ENCODE data around the gene PP2D1. TPM values are rescaled to one million over a fixed set of nuclear protein-coding genes. Genes with fewer than 3 reads are reported as not detected.
"Not testable (repeated sequence)": the region's sequence is repeated elsewhere in the genome, so short reads cannot be mapped to it uniquely, and the experiment has no call there.

PP2D1 gene
- total RNA-seq, 4 donors from 2014 or later = not detected

GRCh38 chr3:20039466-20039764, 27.4 kb upstream of the PP2D1 start:
- H3K27ac ChIP-seq = peak overlapping the region; percentile 90

GRCh38 chr3:20038699-20039465, 26.8 kb upstream of the PP2D1 start:
- Histone ChIP-seq H3K9me3 (no peaks in the 10 kb centered on the region), H3K4me1 (peaks cover 39% of the 10 kb centered on the region), H3K36me3 (no peaks in the 10 kb centered on the region), H3K4me3 (peak overlapping the region; percentile 92), H3K27ac (peak overlapping the region; percentile 90), H3K27me3 (no peaks in the 10 kb centered on the region)
- no peak for DNase-seq (ENCODE audit: low spot score in 2 of 2)
- TF ChIP-seq EP300 (IDR thresholded peaks at IDR 0.05) (no peak), CTCF (IDR thresholded peaks at IDR 0.05) (no peak), POLR2AphosphoS5 (IDR thresholded peaks at IDR 0.05) (no peak), POLR2A (IDR thresholded peaks at IDR 0.05) (no peak)
- 33% methylated on average over 16 of the region's 16 CpGs for WGBS

More at GRCh38 chr3:20039466-20039764, 27.4 kb upstream of the PP2D1 start:
- 1% methylated on average over 4 of the region's 4 CpGs for WGBS
- no peaks in the 10 kb centered on the region for H3K36me3 ChIP-seq
- TF ChIP-seq EP300 (IDR thresholded peaks at IDR 0.05) (no peak), POLR2A (IDR thresholded peaks at IDR 0.05) (no peak), CTCF (IDR thresholded peaks at IDR 0.05) (no peak), POLR2AphosphoS5 (IDR thresholded peaks at IDR 0.05) (no peak)
- peak overlapping the region; percentile 92 for H3K4me3 ChIP-seq
- DNase-seq (ENCODE audit: low spot score in 2 of 2) = no peak
- H3K27me3 ChIP-seq = no peaks in the 10 kb centered on the region
- H3K4me1 ChIP-seq = peaks cover 44% of the 10 kb centered on the region
- no peaks in the 10 kb centered on the region for H3K9me3 ChIP-seq

- Histone ChIP-seq H3K27me3 (no peaks in the 10 kb centered on the region), H3K4me3 (no peak overlapping the region), H3K4me1 (peaks cover 24% of the 10 kb centered on the region), H3K9me3 (no peaks in the 10 kb centered on the region), H3K27ac (no peak overlapping the region), H3K36me3 (no peaks in the 10 kb centered on the region)
- TF ChIP-seq POLR2A (IDR thresholded peaks at IDR 0.05) (no peak), EP300 (IDR thresholded peaks at IDR 0.05) (no peak), POLR2AphosphoS5 (IDR thresholded peaks at IDR 0.05) (no peak), CTCF (IDR thresholded peaks at IDR 0.05) (no peak)
- 91% methylated on average over 1 of the region's 1 CpG for WGBS
- no peak for DNase-seq (ENCODE audit: low spot score in 2 of 2)
Measured at GRCh38 chr3:20037255-20037996, 25.4 kb upstream of the PP2D1 start.

GRCh38 chr3:20035019-20035418, 23.0 kb upstream of the PP2D1 start:
- no peak overlapping the region for H3K27ac ChIP-seq
- peaks cover 9% of the 10 kb centered on the region for H3K4me1 ChIP-seq
- DNase-seq (ENCODE audit: low spot score in 2 of 2) = no peak
- H3K27me3 ChIP-seq = no peaks in the 10 kb centered on the region
- H3K36me3 ChIP-seq = no peaks in the 10 kb centered on the region
- H3K9me3 ChIP-seq = no peaks in the 10 kb centered on the region
- no peak overlapping the region for H3K4me3 ChIP-seq
- 94% methylated on average over 4 of the region's 4 CpGs for WGBS
- TF ChIP-seq CTCF (IDR thresholded peaks at IDR 0.05) (no peak), POLR2A (IDR thresholded peaks at IDR 0.05) (no peak), POLR2AphosphoS5 (IDR thresholded peaks at IDR 0.05) (no peak), EP300 (IDR thresholded peaks at IDR 0.05) (no peak)

GRCh38 chr3:20031939-20032338, 19.9 kb upstream of the PP2D1 start:
- not testable (repeated sequence) for DNase-seq (ENCODE audit: low spot score in 2 of 2); H3K4me1 ChIP-seq
- WGBS = 93% methylated on average over 7 of the region's 7 CpGs

More at GRCh38 chr3:20031939-20032338, 19.9 kb upstream of the PP2D1 start:
- H3K36me3 ChIP-seq, H3K27ac ChIP-seq, H3K4me3 ChIP-seq, H3K9me3 ChIP-seq, H3K27me3 ChIP-seq: not testable (repeated sequence)
